HEK293T (cell line): ENCODE measurements around the gene SNTG2.

Experiments
- CTCF ChIA-PET: fragments of 350-600 bp; formaldehyde crosslinking; extraction: SDS; loops from one replicate; lab custom pipeline; 2021; ENCODE audit warnings: antibody characterized with exemption, inconsistent platforms; lab: Yijun Ruan, JAX
- POLR2A ChIA-PET: fragments of 350-600 bp; formaldehyde crosslinking; extraction: SDS; loops from one replicate; lab custom pipeline; 2020; ENCODE audit warnings: antibody characterized with exemption, inconsistent platforms; lab: Yijun Ruan, JAX
- DNase-seq: peaks from one replicate; pipeline ENCODE4 v3.0.0; 2012; ENCODE audit warnings: mixed read lengths; ENCODE audit errors: extremely low spot score
- ARNT ChIP-seq: fragments of 450-650 bp; IDR thresholded peaks from 2 replicates; pipeline ENCODE4 v1.6.1; 2017; ENCODE audit warnings: mild to moderate bottlenecking
- BHLHE40 ChIP-seq: fragments of 450-650 bp; IDR thresholded peaks from 2 replicates; pipeline ENCODE4 v1.6.1; 2016; ENCODE audit warnings: mild to moderate bottlenecking, moderate library complexity, borderline replicate concordance
- CTBP1 ChIP-seq: fragments of 450-650 bp; IDR thresholded peaks from 2 replicates; pipeline ENCODE4 v1.6.1; 2016; ENCODE audit warnings: borderline replicate concordance
- ELF4 ChIP-seq: fragments of 450-650 bp; IDR thresholded peaks from 2 replicates; pipeline ENCODE4 v1.6.1; 2017; ENCODE audit warnings: antibody characterized with exemption
- FOXA1 ChIP-seq: fragments of 450-650 bp; IDR thresholded peaks from 2 replicates; pipeline ENCODE4 v1.6.1; 2016; ENCODE audit warnings: mild to moderate bottlenecking
- FOXK2 ChIP-seq: fragments of 450-650 bp; IDR thresholded peaks from 2 replicates; pipeline ENCODE4 v1.6.1; 2016; ENCODE audit warnings: mild to moderate bottlenecking
- FOXM1 ChIP-seq: fragments of 450-650 bp; IDR thresholded peaks from 2 replicates; pipeline ENCODE4 v1.6.1; 2017; ENCODE audit warnings: mild to moderate bottlenecking, borderline replicate concordance
- HDGF ChIP-seq: fragments of 450-650 bp; IDR thresholded peaks from 2 replicates; pipeline ENCODE4 v1.6.1; 2017; ENCODE audit warnings: antibody characterized with exemption, borderline replicate concordance
- L3MBTL2 ChIP-seq: fragments of 450-650 bp; conservative IDR thresholded peaks from 2 replicates; pipeline ENCODE4 v1.6.1; 2016; ENCODE audit warnings: mild to moderate bottlenecking
- LEF1 ChIP-seq: fragments of 450-650 bp; IDR thresholded peaks from 2 replicates; pipeline ENCODE4 v1.6.1; 2017; ENCODE audit warnings: mild to moderate bottlenecking, borderline replicate concordance
- NFRKB ChIP-seq: fragments of 450-650 bp; IDR thresholded peaks from 2 replicates; pipeline ENCODE4 v1.6.1; 2016; ENCODE audit warnings: mild to moderate bottlenecking, moderate library complexity
- PKNOX1 ChIP-seq: fragments of 450-650 bp; IDR thresholded peaks from 2 replicates; pipeline ENCODE4 v1.6.1; 2016
- SP1 ChIP-seq: fragments of 450-650 bp; IDR thresholded peaks from 2 replicates; pipeline ENCODE4 v1.6.1; 2017
- SUZ12 ChIP-seq: fragments of 450-650 bp; IDR thresholded peaks from 2 replicates; pipeline ENCODE4 v1.6.1; 2016; ENCODE audit warnings: mild to moderate bottlenecking
- TARDBP ChIP-seq: fragments of 450-650 bp; IDR thresholded peaks from 2 replicates; pipeline ENCODE4 v1.6.1; 2016
- ZNF384 ChIP-seq: fragments of 450-650 bp; IDR thresholded peaks from 2 replicates; pipeline ENCODE4 v1.6.1; 2016

The SNTG2 gene

GRCh38 chr2:1341404-1342120, 390.9 kb downstream of the SNTG2 start:
- POLR2A ChIA-PET: no interaction called here
- DNase-seq: no peak
- CTCF ChIA-PET: no interaction called here
- TF ChIP-seq SP1: no peak
- no peak for TF ChIP-seq CTBP1
- TF ChIP-seq ELF4: no peak
- TF ChIP-seq SUZ12: no peak
- no peak for TF ChIP-seq L3MBTL2
- TF ChIP-seq ARNT: no peak
- TF ChIP-seq TARDBP: no peak
- TF ChIP-seq FOXK2: no peak
- no peak for TF ChIP-seq FOXM1
- TF ChIP-seq HDGF: no peak
- no peak for TF ChIP-seq FOXA1
- TF ChIP-seq BHLHE40: no peak
- TF ChIP-seq ZNF384: no peak
- TF ChIP-seq NFRKB: no peak
- no peak for TF ChIP-seq LEF1
- no peak for TF ChIP-seq PKNOX1

- ChIA-PET POLR2A (no interaction called here), CTCF (no interaction called here)
- TF ChIP-seq PKNOX1 (no peak), TARDBP (no peak), SP1 (no peak), HDGF (no peak), FOXA1 (no peak), L3MBTL2 (no peak), ZNF384 (no peak), FOXK2 (no peak), FOXM1 (no peak), ARNT (no peak), SUZ12 (no peak), ELF4 (no peak), BHLHE40 (no peak)
- no peak for DNase-seq
Measured at GRCh38 chr2:1348789-1349188, 398.1 kb downstream of the SNTG2 start.

DNA sequence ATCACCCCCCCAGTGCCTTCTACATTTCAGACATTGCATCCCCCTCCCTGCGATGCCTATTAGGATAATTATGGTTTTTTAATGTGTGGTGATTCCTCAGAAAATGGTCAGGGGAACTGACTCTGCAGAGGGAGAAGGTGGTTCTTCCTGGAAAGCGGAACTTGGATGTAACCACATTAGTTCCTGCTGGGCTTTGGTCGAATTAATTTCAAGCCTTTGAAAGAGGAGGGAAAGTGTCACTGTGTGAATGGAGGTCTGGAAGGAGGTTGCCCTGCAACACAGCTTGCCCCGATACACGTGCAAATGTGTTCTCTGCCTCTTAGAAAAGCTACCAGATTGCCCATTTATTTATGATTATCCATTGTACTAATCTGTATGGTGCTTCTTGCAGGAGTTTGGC, 399.5 kb downstream of the SNTG2 start:
- CTCF ChIA-PET: no interaction called here
- POLR2A ChIA-PET: no interaction called here
- TF ChIP-seq LEF1: no peak
- no peak for TF ChIP-seq PKNOX1
- TF ChIP-seq NFRKB: no peak
- no peak for TF ChIP-seq FOXM1
- TF ChIP-seq SP1: no peak
- DNase-seq: no peak

- ChIA-PET CTCF (no interaction called here), POLR2A (no interaction called here)
- no peak for DNase-seq
- no peak for TF ChIP-seq NFRKB
- no peak for TF ChIP-seq SP1
- no peak for TF ChIP-seq FOXA1
- TF ChIP-seq SUZ12: no peak
- TF ChIP-seq ARNT: no peak
- no peak for TF ChIP-seq CTBP1
- no peak for TF ChIP-seq ZNF384
- no peak for TF ChIP-seq BHLHE40
- TF ChIP-seq TARDBP: no peak
- TF ChIP-seq LEF1: no peak
- no peak for TF ChIP-seq FOXM1
- no peak for TF ChIP-seq HDGF
Measured at GRCh38 chr2:1353124-1353523, 402.5 kb downstream of the SNTG2 start.

- ChIA-PET CTCF (no interaction called here), POLR2A (no interaction called here)
- no peak for TF ChIP-seq NFRKB
- TF ChIP-seq L3MBTL2: no peak
- TF ChIP-seq FOXK2: no peak
- no peak for TF ChIP-seq LEF1
- TF ChIP-seq SUZ12: no peak
- no peak for TF ChIP-seq BHLHE40
- no peak for TF ChIP-seq FOXA1
- no peak for TF ChIP-seq CTBP1
- no peak for TF ChIP-seq ELF4
- TF ChIP-seq SP1: no peak
- no peak for TF ChIP-seq TARDBP
- no peak for TF ChIP-seq ARNT
- TF ChIP-seq FOXM1: no peak
- no peak for TF ChIP-seq ZNF384
- no peak for TF ChIP-seq HDGF
- no peak for TF ChIP-seq PKNOX1
- DNase-seq: no peak
Measured at GRCh38 chr2:1353543-1353942, 402.9 kb downstream of the SNTG2 start.
